Measurements from ENCODE around the gene KAZN.

GRCh38 chr1:14676400-14676799, 77.9 kb downstream of the KAZN start:
- no peak for TF ChIP-seq CTCF (IDR thresholded peaks at IDR 0.05)
- TF ChIP-seq POLR2A (IDR thresholded peaks at IDR 0.05): no peak
- TF ChIP-seq POLR2AphosphoS5 (IDR thresholded peaks at IDR 0.05): no peak
